Tongue (tissue), 2 donors: Measurements from ENCODE around the gene TRIM23. TPM values are rescaled to one million over a fixed set of nuclear protein-coding genes. Genes with fewer than 3 reads are reported as not detected.
"Not testable (repeated sequence)": the region's sequence is repeated elsewhere in the genome, so short reads cannot be mapped to it uniquely, and the experiment has no call there.

Experiments
- DNase-seq: peaks from one replicate; pipeline ENCODE4 v3.0.0-alpha.2; 2015
- total RNA-seq: library from RNA; depleted of rRNA; stranded (reverse); fragments of >200 nt; gene quantifications from one replicate; pipeline ENCODE4 v1.2.3, GENCODE V29; 2014

The TRIM23 gene
- 37.7 TPM for total RNA-seq

- DNase-seq: peak; percentile 98
These were observed at the start of gene TRIM23 for GRCh38 chr5:65624025-65624570. Gene TRIM23 (minus strand): TSS chr5:65624333. CDS start chr5:65624274, 59 bp downstream.

DNA sequence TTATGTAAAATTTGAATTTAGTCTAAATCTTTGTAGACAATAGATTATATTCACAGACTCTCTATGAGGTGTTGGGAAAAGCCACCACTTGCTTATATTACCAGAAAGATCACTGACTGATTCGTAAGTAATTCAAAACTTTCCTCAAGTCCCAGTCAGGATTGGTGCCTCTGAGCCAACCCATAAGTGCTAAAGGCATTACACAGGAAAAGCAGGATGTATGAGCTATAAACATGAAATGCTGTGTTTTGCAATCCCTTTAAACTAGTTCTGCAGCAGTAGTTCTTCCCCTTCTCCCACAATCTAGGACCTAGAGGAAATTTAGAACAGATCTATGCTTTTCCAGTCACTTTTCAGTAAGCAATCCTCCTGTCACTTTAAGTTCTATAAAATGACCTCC lies 48.7 kb upstream of the TRIM23 start:
- no peak for DNase-seq

DNA sequence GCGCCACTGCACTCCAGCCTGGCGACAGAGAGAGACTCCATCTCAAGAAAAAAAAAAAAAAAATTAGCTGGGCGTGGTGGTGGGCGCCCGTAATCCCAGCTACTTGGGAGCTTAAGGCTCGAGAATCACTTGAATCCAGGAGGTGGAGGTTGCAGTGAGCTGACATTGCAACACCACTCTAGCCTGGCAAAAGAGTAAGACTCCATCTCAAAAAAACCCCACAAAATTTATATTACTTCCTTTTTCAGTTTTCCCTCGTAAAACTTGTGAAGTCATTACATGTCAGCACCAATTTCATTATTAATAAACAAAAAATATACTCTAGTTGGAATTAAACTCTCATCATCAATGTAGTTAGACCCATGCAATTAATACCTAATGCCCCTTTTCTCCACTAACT lies 44.6 kb upstream of the TRIM23 start:
- DNase-seq: no peak

GRCh38 chr5:65663804-65664521 lies 39.8 kb upstream of the TRIM23 start:
- DNase-seq: peak; percentile 12

GRCh38 chr5:65654713-65655112 lies 30.6 kb upstream of the TRIM23 start:
- DNase-seq: no peak

GRCh38 chr5:65651144-65651543 lies 27.0 kb upstream of the TRIM23 start:
- no peak for DNase-seq

GRCh38 chr5:65647941-65648340 lies 23.8 kb upstream of the TRIM23 start:
- no peak for DNase-seq

DNA sequence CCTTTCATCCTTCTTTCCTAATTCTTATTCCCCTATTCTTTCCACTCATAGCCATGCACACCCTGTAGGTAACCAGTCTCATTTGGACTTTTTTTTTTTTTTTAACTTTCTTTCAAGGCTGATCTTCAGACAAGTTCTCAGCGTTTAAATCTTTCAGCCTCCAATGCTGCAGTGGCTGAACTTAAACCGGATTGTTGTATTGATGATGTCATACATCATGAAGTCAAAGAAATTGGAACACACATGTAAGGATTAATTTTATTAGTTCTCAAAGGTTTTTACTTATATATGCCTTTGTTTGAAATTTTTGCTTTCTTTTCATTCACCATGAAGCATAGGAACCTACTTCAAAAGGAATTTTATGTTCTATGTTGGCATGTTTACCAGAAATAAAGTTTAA lies 22.8 kb upstream of the TRIM23 start:
- DNase-seq: no peak

DNA sequence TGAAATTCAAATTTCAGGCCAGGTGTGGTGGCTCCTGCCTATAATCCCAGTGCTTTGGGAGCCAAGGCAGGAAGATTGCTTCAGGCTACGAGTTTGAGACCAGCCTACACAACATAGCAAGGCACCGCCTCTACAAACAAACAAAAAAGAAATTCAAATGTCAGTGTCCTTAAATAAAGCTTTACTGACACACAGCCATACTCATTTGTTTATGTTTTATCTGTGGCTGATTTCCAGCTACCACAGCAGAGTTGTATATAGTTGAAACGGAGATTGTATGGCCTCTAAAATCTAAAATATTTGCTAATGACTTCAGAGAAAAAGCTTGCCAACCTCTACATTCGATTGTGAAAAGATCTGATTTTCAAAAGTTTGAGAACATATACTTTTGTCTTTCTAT lies 16.1 kb upstream of the TRIM23 start:
- no peak for DNase-seq

- no peak for DNase-seq
These were observed 6.8 kb upstream of the TRIM23 start for GRCh38 chr5:65630981-65631380.

DNA sequence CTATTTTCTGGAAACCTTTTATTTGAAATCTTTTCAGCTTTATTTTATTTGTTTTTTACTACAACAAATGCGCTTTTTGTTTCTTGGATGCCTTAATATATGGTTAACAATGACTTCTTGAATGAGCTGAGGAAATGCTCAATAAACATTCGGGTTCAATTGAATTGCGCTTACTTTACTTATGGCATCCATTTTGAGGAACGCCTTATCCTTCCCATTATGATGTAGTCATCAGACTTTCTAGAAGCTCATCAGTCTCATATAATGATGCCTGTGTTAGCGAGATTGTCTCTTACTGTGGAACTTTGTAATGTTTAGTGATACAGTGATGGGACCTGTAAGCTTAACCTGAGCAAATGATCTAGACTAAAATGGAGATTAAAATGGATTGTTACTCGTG lies 1.6 kb upstream of the TRIM23 start:
- peak; percentile 10 for DNase-seq

DNA sequence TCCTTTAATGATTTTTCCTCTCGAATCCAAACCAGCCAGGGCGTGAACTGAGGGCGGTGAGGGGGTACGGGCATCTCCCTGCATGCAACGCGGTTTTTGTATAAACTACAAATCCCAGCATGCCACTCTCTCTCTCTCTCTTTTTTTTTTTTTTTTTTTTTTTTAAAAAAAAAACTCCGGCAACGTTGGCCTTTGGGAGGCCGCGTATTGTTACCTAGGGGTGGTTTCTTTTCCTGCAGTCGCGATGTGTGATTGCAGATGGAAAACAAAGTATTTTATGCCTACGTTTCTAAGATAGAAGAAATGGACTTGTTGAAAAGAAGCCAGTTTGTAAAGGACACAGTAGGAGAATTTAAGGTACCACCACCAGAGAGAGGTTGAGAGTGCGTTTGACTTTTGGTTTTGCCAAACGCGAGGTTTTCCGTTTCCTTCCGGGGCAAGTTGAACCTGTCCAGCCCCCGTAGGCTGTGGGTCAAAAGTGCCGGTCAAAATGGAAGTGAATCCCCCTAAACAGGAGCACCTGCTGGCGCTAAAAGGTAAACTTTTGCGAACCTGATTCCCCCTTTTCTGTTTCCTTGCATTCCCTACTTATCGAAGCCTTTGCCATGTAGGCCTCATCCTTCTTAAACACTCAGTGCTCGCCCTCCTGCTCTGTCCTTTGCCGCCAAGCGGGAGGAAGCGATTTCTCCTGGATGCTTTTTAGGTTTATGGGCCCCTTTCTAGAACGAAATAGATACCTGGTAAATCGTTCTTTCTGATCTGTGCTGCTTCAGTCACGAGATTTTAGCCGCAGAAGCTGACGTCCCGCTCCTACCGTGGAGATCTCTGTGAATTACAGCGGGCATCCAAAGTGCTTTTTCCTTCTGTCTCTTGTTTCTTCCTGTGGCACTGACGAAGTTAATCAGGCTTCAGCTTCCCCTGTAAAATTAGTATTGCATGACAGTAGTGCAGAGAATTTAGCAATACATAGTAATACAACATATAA lies 730 bp upstream of the TRIM23 start, which contains the start of the genes SHLD3 and TRAPPC13:
Gene SHLD3, plus strand, starts transcription at position 457 of the 985 bp plus-strand sequence. CDS start 4,561 bp downstream, outside the sequence.
Gene TRAPPC13, plus strand, starts transcription at position 457 of the 985 bp plus-strand sequence. Its CDS starts 34 bp downstream, at position 491.
- peak; percentile 96 for DNase-seq

DNA sequence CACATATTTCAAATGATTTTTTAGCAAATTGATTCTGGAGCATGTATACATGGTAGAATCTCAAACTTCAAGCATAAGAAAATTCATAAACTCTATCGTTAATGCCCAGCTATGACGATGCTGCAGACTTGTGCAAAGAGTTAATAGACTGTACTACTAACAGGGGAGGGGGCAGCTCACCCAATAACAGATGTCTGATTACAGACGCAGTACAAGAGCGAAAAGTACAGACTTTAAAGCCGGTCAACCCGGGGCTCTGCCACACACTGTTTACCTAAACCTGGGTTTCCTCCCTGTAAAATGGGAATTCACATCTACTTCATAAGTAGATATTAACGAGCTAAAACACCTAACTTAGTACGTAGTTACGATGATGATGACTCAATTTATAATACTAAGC lies 651 bp downstream of the TRIM23 start:
- peak; percentile 2 for DNase-seq

DNA sequence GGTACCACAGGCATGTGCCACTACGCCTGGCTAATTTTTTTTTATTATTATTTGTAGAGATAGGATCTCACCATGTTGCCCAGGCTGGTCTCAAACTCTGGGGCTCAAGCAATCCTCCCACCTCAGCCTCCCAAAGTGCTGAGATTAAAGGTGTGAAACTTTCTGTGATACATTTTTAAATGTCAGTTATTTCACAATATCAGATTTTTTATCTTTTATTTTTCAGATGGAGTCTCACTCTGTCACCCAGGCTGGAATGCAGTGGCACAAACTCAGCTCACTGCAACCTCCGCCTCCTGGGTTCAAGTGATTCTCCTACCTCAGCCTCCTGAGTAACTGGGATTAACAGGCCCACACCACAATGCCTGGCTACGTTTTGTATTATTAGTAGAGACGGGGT lies 2.2 kb downstream of the TRIM23 start:
- not testable (repeated sequence) for DNase-seq

DNA sequence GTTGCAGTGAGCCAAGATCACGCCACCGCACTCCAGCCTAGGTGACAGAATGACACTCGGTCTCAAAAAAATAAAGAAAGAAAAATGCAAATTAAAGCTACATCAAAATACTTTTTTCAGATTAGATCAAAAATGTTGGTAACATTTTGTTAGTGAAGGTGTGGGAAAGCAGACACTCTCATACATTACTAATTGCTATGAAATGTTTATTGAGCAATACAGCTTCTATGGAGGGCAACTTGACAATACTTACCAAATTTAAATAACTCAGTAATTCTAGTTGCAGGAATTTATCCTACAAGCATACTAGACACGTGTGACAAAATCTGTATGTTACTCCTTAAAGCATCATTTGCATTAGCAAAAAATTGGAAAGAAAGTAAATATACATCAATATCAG lies 4.1 kb downstream of the TRIM23 start:
- DNase-seq: no peak

GRCh38 chr5:65612298-65612907 lies 11.7 kb downstream of the TRIM23 start:
- no peak for DNase-seq

DNA sequence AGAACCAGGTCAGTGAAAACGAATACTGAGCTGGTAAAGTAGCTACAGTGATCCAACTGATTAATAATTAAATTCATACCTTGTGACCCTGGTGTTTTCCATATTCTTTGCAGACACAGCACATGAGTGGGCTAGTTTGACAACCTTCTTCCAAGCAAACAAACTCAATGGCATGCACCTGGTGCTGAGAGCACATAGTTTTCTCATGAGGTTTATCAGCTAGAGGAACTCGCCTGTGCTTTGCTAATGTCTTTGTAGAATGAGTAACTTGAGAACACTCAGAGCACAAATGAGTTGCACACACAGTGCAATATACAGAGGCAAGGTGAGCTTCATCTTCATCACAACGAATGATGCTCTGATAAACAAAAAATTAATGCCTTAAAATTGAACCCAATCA lies 12.6 kb downstream of the TRIM23 start:
- no peak for DNase-seq

GRCh38 chr5:65601761-65602160 lies 22.4 kb downstream of the TRIM23 start:
- DNase-seq: not testable (repeated sequence)

- DNase-seq: no peak
These were observed 35.4 kb downstream of the TRIM23 start for GRCh38 chr5:65588694-65589093.

GRCh38 chr5:65577141-65577540 lies 47.0 kb downstream of the TRIM23 start:
- DNase-seq: no peak

GRCh38 chr5:65570598-65571226 lies 53.4 kb downstream of the TRIM23 start:
- DNase-seq: no peak

- no peak for DNase-seq
These were observed 57.6 kb downstream of the TRIM23 start for GRCh38 chr5:65566505-65566904.
